Measurements from ENCODE around the gene TMEFF2. TPM values are rescaled to one million over a fixed set of nuclear protein-coding genes. Genes with fewer than 3 reads are reported as not detected.

Gene TMEFF2
- total RNA-seq, 6 donors from 2014 or later = 0.69 TPM; not detected in 5

GRCh38 chr2:191933307-191934105, 261.2 kb downstream of the TMEFF2 start:
- WGBS, 2 donors = 75 to 86% methylated on average over 2 of the region's 2 CpGs
- Histone ChIP-seq H3K27ac (no peak overlapping the region), H3K4me3 (no peak overlapping the region), H3K27me3 (no peaks in the 10 kb centered on the region), H3K4me1 (peaks cover 0 to 8% (median 7%) of the 10 kb centered on the region in 4 donors), H3K9me3 (no peaks in the 10 kb centered on the region), H3K36me3 (no peaks in the 10 kb centered on the region)
- TF ChIP-seq POLR2A (IDR thresholded peaks at IDR 0.05) (no peak), EP300 (IDR thresholded peaks at IDR 0.05) (no peak), CTCF (IDR thresholded peaks at IDR 0.05) (no peak), POLR2AphosphoS5 (IDR thresholded peaks at IDR 0.05) (no peak)
- no peak for ATAC-seq (ENCODE audit: low FRiP score in 2 of 2)
- DNase-seq = no peak

DNA sequence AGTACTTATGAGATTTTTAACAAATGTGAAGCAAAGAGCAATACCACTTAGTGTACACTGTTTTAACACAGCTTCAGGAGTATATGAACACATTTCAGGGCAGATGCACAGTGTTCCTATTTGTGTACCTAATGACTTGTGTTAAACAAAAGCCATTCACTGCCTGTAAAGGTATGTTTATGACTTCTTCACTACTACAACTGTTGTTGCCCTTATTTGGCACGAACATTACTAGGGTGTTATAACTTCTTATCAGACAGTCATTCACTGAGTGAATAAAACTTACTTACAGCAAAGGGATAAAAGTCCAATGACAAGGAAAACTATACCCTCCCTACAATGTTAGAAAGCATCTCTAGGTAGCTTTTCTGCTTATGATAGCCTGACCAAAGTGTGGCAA, 262.4 kb downstream of the TMEFF2 start:
- 63 to 81% methylated on average over 1 of the region's 1 CpG for WGBS, 2 donors
- H3K36me3 ChIP-seq = no peaks in the 10 kb centered on the region
- no peaks in the 10 kb centered on the region for H3K27me3 ChIP-seq
- ATAC-seq (ENCODE audit: low FRiP score in 2 of 2) (no peak), DNase-seq (no peak)
- H3K4me3 ChIP-seq = no peak overlapping the region
- TF ChIP-seq POLR2A (IDR thresholded peaks at IDR 0.05) = no peak
- TF ChIP-seq POLR2AphosphoS5 (IDR thresholded peaks at IDR 0.05) = no peak
- no peak for TF ChIP-seq CTCF (IDR thresholded peaks at IDR 0.05)
- TF ChIP-seq EP300 (IDR thresholded peaks at IDR 0.05) = no peak
- peaks cover 5 to 20% (median 13%) of the 10 kb centered on the region in 4 donors for H3K4me1 ChIP-seq
- H3K27ac ChIP-seq = no peak overlapping the region
- H3K9me3 ChIP-seq = no peaks in the 10 kb centered on the region

- Histone ChIP-seq H3K27ac (no peak overlapping the region), H3K4me3 (no peak overlapping the region), H3K36me3 (no peaks in the 10 kb centered on the region), H3K4me1 (peaks cover 5 to 22% (median 14%) of the 10 kb centered on the region in 4 donors), H3K27me3 (no peaks in the 10 kb centered on the region), H3K9me3 (no peaks in the 10 kb centered on the region)
- ATAC-seq (ENCODE audit: low FRiP score in 2 of 2) = no peak
- DNase-seq = no peak
- no peak for TF ChIP-seq POLR2A (IDR thresholded peaks at IDR 0.05)
- TF ChIP-seq EP300 (IDR thresholded peaks at IDR 0.05) = no peak
- no peak for TF ChIP-seq CTCF (IDR thresholded peaks at IDR 0.05)
- TF ChIP-seq POLR2AphosphoS5 (IDR thresholded peaks at IDR 0.05) = no peak
- 50 to 62% methylated on average over 1 of the region's 1 CpG for WGBS, 2 donors
Observed at GRCh38 chr2:191931329-191931728, 263.4 kb downstream of the TMEFF2 start.

DNA sequence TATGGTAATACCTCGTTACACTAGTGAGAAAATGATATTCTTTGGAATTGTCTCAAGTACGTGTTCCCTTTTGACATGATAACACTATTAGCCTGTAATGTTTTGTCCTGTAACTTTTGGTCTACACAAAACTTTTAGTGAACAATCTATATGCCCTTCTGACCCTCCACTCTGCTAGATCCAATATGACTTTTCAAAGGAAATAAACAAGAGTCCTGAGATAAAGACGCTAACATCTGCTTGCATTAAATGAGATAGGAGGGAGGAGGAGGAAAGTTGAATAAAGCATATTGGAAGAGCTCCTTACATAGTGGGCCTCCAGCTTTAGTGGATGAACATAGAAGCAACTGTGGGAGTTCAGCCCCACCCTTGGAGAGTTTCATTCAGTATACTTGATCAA, 264.5 kb downstream of the TMEFF2 start:
- Histone ChIP-seq H3K27me3 (no peaks in the 10 kb centered on the region), H3K27ac (no peak overlapping the region), H3K4me3 (no peak overlapping the region), H3K9me3 (no peaks in the 10 kb centered on the region), H3K4me1 (peaks cover 5 to 22% (median 14%) of the 10 kb centered on the region in 4 donors), H3K36me3 (no peaks in the 10 kb centered on the region)
- DNase-seq = no peak
- ATAC-seq (ENCODE audit: low FRiP score in 2 of 2) = no peak
- WGBS, 2 donors = 82 to 87% methylated on average over 3 of the region's 3 CpGs
- TF ChIP-seq CTCF (IDR thresholded peaks at IDR 0.05) = no peak
- TF ChIP-seq EP300 (IDR thresholded peaks at IDR 0.05) = no peak
- no peak for TF ChIP-seq POLR2A (IDR thresholded peaks at IDR 0.05)
- TF ChIP-seq POLR2AphosphoS5 (IDR thresholded peaks at IDR 0.05) = no peak

GRCh38 chr2:191929288-191929687, 265.4 kb downstream of the TMEFF2 start:
- no peak overlapping the region for H3K4me3 ChIP-seq
- no peak for DNase-seq
- no peaks in the 10 kb centered on the region for H3K9me3 ChIP-seq
- H3K27me3 ChIP-seq = no peaks in the 10 kb centered on the region
- no peak for ATAC-seq (ENCODE audit: low FRiP score in 2 of 2)
- TF ChIP-seq POLR2AphosphoS5 (IDR thresholded peaks at IDR 0.05) (no peak), POLR2A (IDR thresholded peaks at IDR 0.05) (no peak)
- no peaks in the 10 kb centered on the region for H3K36me3 ChIP-seq
- 37 to 47% methylated on average over 4 of the region's 4 CpGs for WGBS, 2 donors
- H3K27ac ChIP-seq = no peak overlapping the region
- peaks cover 5 to 22% (median 14%) of the 10 kb centered on the region in 4 donors for H3K4me1 ChIP-seq

All from upper lobe of left lung (tissue), 6 donors.